NCI-H146 treated with DMSO at 0.1 percent for 48 hours (cell line): ENCODE data around the gene ALPL.
A peak's percentile ranks its signal among the peaks of the same experiment; 100 is the strongest.

Experiments
- DNase-seq: peaks from one replicate; lab custom pipeline; 2025; ENCODE audit not compliant: unreplicated experiment; lab: John Stamatoyannopoulos, UW

The ALPL gene

GRCh38 chr1:21614419-21615115 lies 105.3 kb downstream of the ALPL start:
- DNase-seq: no peak

DNA sequence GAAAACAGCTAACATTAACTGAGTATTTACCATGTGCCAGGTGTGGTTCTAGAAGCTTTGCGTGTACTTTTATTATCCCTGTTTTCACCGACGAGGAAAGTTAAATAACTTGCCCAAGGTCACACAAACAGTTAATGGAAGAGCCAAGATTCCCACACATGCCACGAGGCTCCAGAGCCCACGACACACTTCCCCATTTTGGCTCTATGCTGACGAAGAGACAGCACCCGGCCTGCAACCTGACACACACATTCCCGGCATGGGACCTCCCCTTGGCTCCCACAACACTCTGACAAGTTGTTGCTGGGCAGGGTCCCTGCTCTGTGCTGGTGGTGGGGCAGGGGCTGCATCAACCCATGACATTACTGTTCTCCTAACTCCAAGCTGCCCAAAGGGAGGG lies 107.1 kb downstream of the ALPL start:
- DNase-seq: no peak

GRCh38 chr1:21617126-21617738 lies 108.0 kb downstream of the ALPL start:
- no peak for DNase-seq

- no peak for DNase-seq
Observed at GRCh38 chr1:21618059-21618458, 108.8 kb downstream of the ALPL start.

- no peak for DNase-seq
Observed at GRCh38 chr1:21618561-21619374, 109.5 kb downstream of the ALPL start.

DNA sequence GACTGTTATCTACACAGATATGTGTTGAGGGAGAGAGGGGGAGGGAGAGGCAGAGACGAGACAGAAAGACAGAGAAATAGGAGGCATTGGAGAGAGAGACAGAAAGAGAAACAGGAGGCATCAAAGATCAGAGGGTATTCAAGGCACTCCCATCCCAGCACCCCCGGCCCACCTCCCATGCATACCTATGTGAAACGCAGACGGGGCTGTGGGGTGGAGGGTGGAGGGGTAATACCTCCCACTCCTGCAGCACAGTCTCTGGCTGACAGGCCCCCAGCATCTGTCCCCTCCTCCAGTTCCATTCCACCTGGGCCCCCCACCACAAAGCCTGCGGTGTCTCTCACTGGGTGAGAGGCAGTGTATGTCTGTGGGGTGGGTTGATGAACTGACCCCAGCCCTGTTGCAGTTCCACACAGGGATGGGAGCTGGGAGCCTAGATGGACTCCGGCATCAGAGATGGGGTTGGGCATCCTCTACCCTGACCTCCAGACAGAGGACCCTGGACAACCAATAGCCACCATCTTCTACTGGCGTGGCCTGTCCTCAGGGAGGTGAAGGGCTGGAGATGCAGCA lies 110.2 kb downstream of the ALPL start:
- DNase-seq: no peak

- no peak for DNase-seq
Observed at GRCh38 chr1:21620011-21620410, 110.8 kb downstream of the ALPL start.

DNA sequence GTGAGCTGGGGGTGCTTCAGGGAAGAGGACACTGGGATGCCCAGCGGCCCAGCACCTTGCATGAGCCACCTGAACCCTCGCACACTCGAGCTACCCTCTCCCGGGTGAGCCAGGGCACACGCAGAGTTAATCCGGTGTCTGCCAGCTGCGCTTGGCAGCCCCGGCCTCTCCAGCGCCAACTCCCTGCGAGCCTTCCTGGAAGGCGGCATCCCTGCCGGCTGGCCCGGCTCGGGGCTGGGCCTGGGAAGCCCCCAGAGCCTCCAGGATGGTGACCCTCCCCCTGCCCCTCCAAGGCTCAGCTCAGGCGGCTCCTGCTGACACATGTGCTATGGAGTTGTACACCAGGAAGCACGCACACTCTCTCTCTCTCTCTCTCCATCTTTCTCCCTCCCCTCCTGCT lies 111.3 kb downstream of the ALPL start:
- DNase-seq: no peak

DNA sequence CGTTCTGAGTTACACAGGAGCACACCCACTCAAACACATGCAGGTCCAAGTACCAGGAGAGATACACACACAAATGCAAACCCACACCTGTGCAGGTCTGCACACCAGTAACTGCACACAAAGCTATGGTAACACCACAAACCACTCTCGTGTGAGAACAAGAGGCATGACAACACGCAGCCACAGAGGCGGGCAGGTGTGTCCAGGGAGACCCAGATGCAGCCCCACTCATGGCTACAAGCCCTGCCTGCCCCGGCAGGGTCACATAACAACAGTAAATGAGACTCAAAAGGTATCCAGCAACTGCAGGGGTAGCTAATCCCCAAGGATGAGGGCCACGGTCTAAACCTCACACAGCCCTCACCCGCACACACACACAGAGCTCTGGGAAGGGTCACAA lies 111.8 kb downstream of the ALPL start:
- DNase-seq: no peak

DNA sequence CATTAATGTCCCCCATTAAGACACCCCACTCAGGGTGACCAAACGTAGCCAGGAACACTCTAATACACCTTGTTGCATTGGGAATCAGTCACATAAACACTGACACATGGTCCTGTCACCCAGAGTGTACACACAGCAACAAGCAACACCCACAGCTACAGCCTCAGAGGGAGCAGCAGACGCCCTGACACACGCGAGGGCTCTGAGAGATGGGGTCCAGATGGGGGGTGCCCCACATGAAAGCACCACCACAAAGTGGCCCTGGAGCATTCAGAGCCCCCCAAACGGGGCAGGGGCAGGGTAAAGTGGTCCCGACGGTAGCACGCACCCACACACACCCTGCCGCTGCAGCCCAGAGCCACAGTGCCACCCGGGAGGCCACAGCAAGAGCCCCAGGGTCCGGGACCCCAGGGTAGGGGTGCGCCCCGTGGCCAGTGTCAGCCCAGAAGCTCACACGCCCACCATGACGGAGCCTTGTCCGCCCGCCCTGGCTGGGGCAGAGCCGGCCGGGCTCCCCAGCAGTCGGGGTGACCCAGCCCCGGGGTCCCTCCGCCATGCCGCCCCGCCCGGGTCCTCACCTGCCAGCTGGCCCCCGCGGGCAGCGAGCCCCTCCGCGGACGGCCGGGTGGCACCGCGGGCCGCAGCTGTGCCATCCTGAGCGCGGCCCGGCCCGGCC lies 112.7 kb downstream of the ALPL start:
- no peak for DNase-seq

- no peak for DNase-seq
Observed at GRCh38 chr1:21622466-21623315, 113.5 kb downstream of the ALPL start.

DNA sequence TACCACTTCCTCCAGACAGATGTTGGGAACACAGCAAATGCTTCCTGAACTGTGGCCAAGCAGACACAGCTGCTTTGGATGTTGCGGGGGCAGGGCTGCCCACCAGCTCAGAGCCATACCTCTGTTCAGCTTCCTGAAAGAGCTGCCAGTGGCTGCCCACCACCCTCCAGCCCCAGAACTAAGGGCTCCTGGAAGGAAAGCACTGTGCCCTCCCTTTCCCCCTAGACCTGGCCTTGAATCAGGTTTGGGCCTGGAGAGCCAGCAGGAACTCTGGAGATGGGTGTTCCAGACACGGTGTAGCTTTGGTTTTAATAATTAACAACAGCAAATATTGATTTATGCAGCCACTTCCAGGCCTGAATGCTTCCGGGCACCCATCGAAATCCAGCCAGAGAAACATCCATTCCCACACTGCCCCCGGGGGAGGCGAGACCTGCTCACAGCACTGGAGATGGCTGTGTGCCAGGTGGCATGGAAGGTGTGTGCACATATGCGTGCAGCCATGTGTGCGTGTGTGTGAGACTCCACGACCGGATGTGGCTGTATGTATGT lies 114.3 kb downstream of the ALPL start:
- DNase-seq: peak; percentile 3

- DNase-seq: no peak
Observed at GRCh38 chr1:21624571-21625389, 115.6 kb downstream of the ALPL start.

- DNase-seq: no peak
Observed at GRCh38 chr1:21625390-21626190, 116.4 kb downstream of the ALPL start.

GRCh38 chr1:21626921-21627339 lies 117.7 kb downstream of the ALPL start:
- DNase-seq: no peak
